G401 (cell line): Measurements from ENCODE around the gene MRTFA. TPM values are rescaled to one million over a fixed set of nuclear protein-coding genes. Genes with fewer than 3 reads are reported as not detected.
"Not testable (repeated sequence)": the region's sequence is repeated elsewhere in the genome, so short reads cannot be mapped to it uniquely, and the experiment has no call there.

ENCODE experiments used
- DNase-seq: peaks from one replicate; pipeline ENCODE4 v3.0.0-alpha.2; 2015; ENCODE audit warnings: low spot score
- in situ Hi-C: cut with HindIII; loops from 2 replicates; pipeline ENCODE4 v1.10.0; 2016; ENCODE audit warnings: low sequenced_read_pairs, mixed read lengths
- total RNA-seq: library from RNA; depleted of rRNA; stranded (reverse); fragments of >200 nt; shearing (Covaris generic); gene quantifications from 2 replicates; pipeline ENCODE4 v1.2.3, GENCODE V29; 2014

The MRTFA gene
- total RNA-seq, 1 experiment from 2014 or later, result 11.0 TPM

DNA sequence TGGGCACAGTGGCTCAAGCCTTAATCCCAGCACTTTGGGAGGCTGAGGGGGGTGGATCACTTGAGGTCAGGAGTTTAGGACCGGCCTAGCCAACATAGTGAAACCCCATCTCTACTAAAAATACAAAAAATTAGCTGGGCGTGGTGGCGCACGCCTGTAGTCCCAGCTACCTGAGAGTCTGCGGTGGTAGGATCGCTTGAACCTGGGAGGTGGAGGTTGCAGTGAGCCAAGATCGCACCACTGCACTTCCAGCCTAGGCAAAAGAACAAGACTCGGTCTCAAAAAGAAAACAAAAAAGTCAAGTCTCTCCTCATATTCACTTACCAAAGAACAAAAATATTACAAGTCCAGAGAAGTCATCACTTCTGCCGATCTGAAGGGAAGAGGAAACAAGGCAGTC is 51.8 kb downstream of the MRTFA start:
- DNase-seq, in situ Hi-C loops: not testable (repeated sequence)

DNA sequence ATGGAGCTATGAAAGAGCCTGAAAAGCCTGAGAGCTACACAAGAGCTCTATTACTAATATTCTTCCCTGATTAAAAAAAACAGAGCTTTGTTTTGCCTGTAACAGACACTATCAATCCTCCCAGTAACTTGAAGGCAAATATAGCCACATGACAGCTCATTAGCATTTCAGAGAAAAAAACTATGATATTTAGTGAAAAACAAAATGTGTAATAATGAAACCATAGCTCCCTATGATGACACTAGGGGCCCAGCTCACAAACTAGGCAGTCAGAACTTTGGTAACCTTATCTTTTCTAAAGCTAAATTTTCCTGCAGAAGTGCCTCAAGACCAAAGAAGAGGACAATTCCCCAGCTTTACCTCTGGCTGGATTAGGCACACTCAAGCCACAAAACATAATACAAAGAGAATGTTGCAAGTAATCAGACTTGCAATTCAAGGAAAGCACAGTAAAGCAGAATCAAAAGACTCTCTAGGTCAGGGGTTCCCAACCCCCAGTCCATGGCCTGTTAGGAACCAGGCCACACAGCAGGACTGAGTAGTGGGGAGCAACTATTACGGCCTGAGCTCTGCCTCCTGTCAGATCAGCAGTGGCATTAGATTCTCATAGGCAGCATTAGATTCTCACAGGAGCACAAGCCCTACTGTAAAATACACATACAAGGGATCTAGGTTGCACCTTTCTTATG is 53.3 kb downstream of the MRTFA start:
- in situ Hi-C loops, result no loop called here
- DNase-seq, result no peak

DNA sequence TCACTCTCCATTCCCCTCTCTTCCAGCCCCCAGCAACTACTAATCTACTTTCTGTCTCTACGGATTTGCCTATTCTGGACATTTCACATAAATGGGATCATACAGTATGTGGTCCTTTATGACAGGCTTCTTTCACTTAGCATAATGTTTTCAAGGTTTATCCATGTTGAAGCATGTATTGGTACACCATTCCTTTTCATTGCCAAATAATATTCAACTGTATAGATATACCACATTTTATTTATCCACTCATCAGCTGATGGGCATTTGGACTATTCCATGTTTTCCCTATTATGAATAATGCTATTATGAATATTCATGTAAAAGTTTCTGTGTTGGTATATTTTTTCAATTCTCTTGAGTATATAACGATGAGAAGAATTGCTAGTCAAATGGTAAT is 54.5 kb downstream of the MRTFA start:
- no peak for DNase-seq
- in situ Hi-C loops, result no loop called here

DNA sequence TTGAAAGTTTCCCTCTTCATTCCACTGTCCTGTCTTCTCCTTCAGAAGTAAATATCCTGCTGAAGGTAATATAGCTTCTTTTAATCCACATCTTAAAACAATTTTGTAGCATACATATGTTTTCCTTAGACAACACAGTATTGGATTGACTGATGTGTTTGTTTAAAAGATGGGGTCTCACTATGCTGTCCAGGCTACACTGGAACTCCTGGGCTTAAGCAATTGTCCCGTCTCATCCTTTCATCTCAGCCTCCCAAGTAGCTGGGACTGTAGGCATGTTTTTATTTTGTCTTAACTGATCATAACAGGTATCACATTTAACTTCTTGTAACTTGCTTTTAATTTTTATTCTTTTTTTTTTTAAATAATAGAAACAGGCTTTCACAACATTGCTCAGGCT is 55.9 kb downstream of the MRTFA start:
- in situ Hi-C loops, result no loop called here
- DNase-seq, result no peak

DNA sequence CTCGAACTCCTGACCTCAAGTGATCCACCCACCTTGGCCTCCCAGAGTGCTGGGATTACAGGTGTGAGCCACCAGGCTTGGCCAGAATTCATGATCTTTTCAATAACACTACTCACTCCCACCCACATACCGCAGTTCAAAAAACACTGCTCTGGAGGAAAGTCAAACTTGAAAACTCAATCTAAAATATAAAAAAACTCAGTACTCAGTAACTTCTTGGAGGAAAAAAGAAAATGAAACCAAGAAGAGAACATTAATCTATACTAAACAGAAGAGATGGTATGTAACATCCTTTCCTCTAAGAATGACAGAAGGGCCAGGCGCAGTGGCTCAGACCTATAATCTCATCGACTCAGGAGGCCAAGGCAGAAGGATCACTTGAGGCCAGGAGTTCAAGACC is 58.3 kb downstream of the MRTFA start:
- in situ Hi-C loops, result no loop called here
- no peak for DNase-seq

DNA sequence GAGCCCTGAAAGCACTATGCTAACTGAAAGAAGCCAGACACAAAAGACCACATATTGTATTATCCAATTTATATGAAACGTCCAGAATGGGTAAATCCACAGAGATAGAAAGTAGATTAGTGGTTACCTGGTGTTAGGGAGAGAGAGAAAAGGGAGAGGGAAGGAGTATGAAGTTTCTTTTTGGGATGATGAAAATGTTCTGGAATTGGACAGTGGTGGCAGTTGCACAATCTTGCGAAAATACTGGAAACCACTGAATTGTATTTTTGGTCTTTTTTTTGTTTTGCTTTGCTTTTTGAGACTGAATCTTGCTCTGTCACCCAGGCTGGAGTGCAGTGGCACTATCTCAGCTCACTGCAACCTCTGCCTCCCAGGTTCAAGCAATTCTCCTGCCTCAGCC is 63.5 kb downstream of the MRTFA start:
- in situ Hi-C loops, result no loop called here
- no peak for DNase-seq

DNA sequence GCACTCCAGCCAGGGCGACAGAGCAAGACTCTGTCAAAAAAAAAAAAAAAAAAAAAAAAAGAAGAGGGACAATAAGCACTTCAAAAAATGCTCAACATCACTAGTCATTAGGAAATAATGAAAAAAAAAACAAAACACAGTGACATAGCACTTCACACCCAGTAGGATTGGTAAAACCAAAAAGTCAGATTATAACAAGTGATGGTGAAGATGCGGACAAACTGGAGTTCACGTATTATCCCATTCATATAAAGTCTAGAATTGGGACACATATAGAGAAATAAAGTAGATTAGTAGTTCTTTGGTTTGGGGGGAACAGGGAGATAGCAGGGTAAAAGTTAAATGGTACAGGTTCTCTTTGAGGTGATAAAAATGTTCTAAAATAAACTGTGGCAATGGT is 64.6 kb downstream of the MRTFA start:
- in situ Hi-C loops, result no loop called here
- DNase-seq, result no peak

DNA sequence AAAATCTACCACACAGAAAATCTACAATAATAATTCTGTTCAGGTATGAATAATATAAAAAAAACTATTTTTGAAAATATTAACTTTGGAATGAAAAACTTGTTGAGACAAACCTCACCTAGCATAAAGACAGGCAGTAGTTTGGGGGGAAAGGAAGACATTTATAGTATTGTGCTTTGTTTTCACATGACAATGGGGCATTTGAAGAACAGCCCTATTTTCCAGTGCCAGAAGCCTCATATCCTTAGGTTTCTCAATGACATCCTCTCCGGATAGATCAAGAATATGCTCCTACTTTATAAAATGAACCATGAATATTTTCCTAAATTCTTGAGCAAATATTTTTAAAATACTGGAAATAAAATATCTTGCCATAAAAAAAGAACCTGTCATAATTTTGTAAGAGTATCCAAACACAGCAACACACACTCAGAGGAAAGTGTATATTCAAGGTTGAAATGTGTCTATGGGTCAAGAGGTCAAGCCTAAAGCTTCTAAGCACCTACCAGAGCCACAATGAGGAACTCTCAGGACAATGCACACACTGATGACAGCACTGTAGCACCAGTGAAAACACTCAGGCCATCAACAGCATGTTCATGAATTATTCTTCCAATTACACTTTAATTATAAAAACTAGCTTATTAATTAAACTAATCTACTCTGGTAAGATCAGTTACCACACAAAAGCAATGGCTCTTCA is 68.7 kb downstream of the MRTFA start:
- in situ Hi-C loops, result no loop called here
- no peak for DNase-seq

DNA sequence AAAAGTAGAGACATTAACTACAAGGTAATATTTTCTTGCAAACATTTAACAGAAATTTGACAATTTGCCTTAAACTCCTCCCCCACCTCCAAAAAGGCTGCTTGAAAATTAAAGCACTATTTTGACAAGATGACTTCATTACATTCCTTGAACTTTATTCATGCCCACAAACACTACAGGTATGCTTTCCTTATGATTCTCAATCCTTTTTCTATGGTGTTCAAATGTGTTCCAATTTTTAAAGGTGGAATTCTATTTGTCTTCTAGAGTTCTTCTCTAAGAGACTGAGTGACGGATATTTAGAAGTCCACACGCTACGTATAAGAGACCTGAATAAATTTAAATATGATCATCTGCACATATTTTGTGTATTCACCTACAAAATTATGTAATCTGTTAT is 69.4 kb downstream of the MRTFA start:
- DNase-seq, result no peak
- in situ Hi-C loops, result no loop called here

DNA sequence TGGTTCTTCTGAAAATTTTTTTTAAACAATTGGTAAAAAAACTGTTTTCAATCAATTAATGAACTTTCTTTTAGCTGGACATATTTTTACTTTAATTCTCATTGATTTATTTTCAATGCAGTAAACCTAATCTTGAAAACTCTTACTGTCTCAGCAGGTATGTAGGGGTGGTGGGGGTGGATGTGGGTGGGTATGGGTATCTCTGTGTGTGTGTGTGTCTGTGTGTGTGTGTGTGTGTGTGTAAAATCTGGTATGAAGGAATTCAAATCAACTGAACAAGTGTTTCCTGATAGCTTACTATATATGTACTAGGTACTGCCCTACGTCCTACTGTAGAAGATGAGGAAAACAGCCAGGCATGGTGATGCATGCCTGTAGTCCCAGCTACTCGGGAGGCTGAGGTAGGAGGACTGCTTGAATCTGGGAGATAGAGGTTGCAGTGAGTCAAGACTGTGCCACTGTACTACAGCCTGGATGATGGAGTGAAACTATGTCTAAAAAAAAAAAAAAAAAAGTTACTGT is 75.5 kb downstream of the MRTFA start:
- in situ Hi-C loops, result no loop called here
- DNase-seq, result no peak

DNA sequence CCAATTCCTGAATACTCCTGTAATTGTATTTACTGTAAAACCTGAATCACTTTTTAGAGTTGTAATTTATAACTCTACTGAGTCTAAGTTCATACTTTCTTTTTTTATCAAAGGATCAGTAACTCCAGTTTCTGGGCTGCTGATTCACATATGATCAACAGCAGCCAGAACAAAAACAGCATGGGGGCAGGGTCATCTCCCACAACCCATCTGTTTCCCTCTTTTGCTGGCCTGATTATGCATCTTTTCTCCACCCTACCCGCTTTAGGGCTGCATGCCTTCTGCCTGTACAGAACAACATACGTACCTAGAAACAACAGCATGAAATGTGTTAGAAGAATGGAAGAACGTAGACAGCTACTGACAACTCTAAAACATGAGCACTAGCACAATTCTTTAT is 76.0 kb downstream of the MRTFA start:
- peak; percentile 71 for DNase-seq

DNA sequence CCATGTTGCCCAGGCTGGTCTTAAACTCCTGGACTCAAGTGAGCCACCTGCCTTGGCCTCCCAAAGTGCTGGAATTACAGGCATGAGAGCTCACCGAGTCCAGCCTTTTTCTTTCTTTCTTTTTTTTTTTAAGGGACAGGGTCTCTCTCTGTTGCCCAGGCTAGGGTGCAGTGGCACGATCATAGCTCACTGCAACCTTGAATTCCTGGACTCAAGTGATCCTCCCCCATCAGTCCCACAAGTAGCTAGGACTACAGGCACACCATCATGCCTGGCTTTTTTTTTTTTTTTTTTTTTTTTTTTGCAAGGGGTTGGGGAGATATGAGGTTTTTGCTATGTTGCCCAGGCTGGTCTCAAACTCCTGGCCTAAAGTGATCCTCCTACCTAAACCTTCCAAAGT is 78.5 kb downstream of the MRTFA start:
- no peak for DNase-seq
- in situ Hi-C loops, result no loop called here

More for the DNA sequence above, 76.0 kb downstream of the MRTFA start:
- in situ Hi-C loops, result no loop called here

DNA sequence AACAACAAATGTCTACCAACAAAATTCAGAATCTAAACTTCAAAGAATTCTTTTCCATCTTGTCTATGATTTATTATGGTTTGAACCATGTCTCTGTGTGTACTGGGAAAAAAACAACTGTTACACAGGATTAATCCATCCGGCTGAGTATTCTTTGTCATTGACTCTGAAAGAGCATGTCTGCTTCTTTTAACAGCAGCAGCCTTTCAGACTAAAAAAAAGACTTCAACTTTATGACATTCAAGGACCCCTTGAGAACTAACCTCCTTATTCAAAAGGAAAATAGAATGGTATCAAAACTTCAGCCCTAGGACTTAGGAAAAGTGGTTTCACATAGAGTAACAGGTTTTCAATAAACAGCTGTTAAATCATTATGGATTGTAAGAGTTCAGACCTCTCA is 79.9 kb downstream of the MRTFA start:
- in situ Hi-C loops, result no loop called here
- DNase-seq, result no peak

DNA sequence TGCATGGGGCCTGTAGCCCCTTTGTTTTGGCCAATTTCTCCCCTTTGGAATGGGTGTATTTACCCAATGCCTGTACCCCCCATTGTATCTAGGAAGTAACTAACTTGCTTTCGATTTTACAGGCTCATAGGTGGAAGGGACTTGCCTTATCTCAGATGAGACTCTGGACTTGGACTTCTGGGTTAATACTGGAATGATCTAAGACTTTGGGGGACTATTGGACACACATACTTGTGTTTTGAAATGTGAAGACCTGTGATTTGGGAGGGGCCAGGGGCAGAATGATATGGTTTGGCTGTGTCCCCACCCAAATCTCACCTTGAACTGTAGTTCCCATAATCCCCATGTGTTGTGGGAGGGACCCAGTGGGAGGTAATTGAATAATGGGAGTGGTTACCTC is 82.5 kb downstream of the MRTFA start:
- in situ Hi-C loops, DNase-seq: not testable (repeated sequence)

DNA sequence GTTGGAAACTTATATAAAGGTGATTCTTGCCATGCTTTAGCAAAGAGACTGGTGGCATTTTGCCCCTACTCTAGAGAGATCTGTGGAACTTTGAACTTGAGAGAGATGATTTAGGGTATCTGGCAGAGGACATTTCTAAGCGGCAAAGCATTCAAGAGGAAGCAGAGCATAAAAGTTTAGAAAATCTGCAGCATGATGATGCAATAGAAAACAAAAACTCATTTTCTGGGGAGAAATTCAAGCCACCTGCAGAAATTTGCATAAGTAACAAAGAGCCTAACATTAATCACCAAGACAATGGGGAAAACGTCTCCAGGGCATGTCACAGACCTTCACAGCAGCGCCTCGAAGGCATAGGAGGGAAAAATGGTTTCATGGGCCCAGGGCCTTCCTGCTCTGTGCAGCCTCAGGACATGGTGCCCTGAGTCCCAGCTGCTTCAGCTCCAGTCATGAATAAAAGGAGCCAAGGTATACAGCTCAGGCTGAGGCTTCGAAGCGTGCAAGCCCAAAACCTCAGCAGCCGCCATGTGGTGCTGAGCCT is 83.4 kb downstream of the MRTFA start:
- in situ Hi-C loops, result no loop called here
- DNase-seq, result no peak

DNA sequence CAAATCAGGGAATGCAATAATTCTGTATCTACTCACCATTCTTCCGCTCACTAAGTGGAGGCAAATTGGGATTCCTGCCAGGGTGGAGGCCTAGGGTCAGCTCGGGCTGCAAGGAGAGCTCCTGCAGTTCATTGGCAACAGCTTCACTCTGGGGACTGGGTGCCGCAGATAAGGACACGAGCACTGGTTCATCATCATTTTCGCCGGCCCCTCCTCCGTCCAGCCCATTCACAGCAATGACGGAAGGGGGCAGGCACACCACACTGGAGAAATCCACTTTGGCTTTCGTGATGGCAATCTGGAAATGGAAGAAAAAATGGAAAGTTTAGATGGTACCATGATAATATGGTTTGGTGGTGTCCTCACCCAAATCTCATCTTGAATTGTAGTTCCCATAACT is 84.4 kb downstream of the MRTFA start:
- in situ Hi-C loops, result no loop called here
- no peak for DNase-seq

DNA sequence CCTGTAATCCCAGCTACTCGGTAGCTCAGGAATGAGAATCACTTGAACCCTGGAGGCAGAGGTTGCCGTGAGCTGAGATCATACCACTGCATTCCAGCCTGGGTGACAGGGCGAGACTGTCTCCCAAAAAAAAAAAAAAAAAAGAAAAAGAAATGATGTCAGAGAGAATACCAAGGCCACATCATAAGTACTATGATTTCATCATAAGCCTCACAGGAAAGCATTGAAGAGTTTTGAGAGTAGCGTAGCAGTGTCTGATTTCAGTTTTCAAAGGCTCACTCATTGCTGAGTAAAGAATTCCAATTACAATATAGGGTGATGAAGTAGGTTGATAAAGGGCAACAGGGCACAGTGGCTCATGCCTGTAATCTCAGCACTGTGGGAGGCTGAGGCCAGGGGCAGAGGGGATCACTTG is 88.8 kb downstream of the MRTFA start:
- in situ Hi-C loops, result loop anchor here (25.0 kb wide), 1 partner anchor 90 kb away; the partner anchor contains the start of gene MRTFA

DNA sequence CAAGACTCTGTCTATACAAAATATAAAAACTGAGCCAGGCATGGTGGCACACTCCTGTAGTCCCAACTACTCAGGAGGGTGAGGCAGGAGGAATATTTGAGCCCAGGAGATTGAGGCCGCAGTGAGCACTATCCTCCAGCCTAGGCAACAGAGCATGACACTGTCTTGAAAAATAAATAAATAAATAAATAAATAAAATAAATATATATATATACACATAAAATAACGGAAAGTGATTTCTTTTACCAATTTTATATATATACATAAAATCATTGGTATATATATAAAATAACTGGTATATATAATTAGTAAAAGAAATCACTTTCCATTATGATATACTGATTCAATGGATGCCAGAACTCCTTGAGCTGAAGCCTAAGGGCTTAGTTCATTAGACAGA is 91.8 kb downstream of the MRTFA start:
- in situ Hi-C loops, result loop anchor here (25.0 kb wide), 1 partner anchor 93 kb away; the partner anchor contains the start of gene MRTFA
- no peak for DNase-seq

More for the DNA sequence above, 88.8 kb downstream of the MRTFA start:
- no peak for DNase-seq

DNA sequence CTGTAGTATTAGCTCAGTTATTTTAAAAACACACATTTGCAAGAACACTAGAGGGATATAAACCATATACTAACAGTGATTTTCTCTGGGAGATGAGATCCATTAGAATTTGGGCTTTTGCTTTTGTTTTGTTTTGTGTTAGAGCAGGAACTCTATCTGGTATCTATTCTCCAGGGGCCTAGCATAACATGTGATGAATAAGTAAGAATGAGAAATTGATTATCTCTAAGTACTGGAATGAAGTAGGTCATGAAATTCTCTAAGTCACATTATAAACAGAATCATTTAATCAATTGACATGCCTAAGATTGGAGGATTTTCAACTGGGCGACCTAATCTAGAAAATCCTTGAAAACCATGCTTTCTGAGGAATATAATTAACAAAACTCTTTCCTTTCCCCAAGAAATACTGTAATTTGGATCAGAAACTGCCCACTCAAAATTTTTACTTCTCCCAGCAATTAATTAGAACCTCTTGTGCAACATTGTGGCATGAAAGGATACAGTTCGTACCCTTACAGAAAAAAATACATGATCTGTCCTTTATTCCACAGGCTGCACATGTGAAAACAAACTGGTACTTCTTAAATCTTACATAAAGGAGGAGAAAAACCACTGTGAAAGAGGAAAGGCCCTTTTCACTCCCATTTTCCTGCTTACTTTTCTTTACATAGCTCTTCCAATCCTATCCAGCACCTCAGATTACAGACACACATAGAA is 93.5 kb downstream of the MRTFA start:
- no peak for DNase-seq
- in situ Hi-C loops, result loop anchor here (25.0 kb wide), 1 partner anchor 94 kb away; the partner anchor contains the start of gene MRTFA

DNA sequence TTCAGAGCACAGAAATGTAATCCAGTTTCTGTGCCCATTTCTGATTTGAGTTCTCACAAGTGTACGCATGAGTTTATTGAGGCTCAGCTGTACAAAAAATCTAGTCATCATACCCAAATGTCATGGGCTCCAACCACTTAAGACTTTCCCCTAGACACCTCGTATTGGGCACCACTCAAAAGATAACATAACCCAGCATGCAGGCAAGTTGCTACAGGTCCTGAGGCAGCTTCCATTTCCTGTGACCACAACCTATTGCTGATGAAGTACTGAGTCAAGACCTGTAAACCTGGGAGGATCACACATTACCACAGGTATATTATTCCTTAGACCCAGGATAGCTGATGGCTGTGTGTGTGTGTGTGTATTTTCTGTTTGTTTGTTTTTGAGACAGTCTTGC is 95.2 kb downstream of the MRTFA start:
- DNase-seq, result no peak
- in situ Hi-C loops, result loop anchor here (25.0 kb wide), 1 partner anchor 96 kb away; the partner anchor contains the start of gene MRTFA
